Adipocyte (in vitro differentiated cells): Measurements from ENCODE around the gene CTCFL.

Experiments used
- DNase-seq: peaks from one replicate; pipeline ENCODE4 v3.0.0-alpha.2; 2015; ENCODE audit warnings: low read depth
- H3K27me3 ChIP-seq: replicated peaks from 2 replicates; pipeline ENCODE4 v1.7.0; 2013; ENCODE audit warnings: mild to moderate bottlenecking, low read length, moderate library complexity; ENCODE audit not compliant: control insufficient read depth, insufficient read depth
- H3K36me3 ChIP-seq: 2 replicates; pipeline ENCODE4 v1.7.0; 2013; ENCODE audit warnings: low read length, mild to moderate bottlenecking, moderate library complexity; ENCODE audit not compliant: control insufficient read depth, insufficient read depth, severe bottlenecking
- H3K4me1 ChIP-seq: 2 replicates; pipeline ENCODE4 v1.7.0; 2013; ENCODE audit warnings: mild to moderate bottlenecking, low read length, moderate library complexity; ENCODE audit not compliant: control insufficient read depth, insufficient read depth
- H3K4me3 ChIP-seq: 2 replicates; pipeline ENCODE4 v1.7.0; 2013; ENCODE audit warnings: mild to moderate bottlenecking, low read length, moderate library complexity
- H3K9ac ChIP-seq: 2 replicates; pipeline ENCODE4 v1.7.0; 2013; ENCODE audit warnings: mild to moderate bottlenecking, low read length, moderate library complexity
- H3K9me3 ChIP-seq: 2 replicates; pipeline ENCODE4 v1.7.0; 2013; ENCODE audit warnings: mild to moderate bottlenecking, low read length, moderate library complexity; ENCODE audit not compliant: control insufficient read depth

CTCFL gene

DNA sequence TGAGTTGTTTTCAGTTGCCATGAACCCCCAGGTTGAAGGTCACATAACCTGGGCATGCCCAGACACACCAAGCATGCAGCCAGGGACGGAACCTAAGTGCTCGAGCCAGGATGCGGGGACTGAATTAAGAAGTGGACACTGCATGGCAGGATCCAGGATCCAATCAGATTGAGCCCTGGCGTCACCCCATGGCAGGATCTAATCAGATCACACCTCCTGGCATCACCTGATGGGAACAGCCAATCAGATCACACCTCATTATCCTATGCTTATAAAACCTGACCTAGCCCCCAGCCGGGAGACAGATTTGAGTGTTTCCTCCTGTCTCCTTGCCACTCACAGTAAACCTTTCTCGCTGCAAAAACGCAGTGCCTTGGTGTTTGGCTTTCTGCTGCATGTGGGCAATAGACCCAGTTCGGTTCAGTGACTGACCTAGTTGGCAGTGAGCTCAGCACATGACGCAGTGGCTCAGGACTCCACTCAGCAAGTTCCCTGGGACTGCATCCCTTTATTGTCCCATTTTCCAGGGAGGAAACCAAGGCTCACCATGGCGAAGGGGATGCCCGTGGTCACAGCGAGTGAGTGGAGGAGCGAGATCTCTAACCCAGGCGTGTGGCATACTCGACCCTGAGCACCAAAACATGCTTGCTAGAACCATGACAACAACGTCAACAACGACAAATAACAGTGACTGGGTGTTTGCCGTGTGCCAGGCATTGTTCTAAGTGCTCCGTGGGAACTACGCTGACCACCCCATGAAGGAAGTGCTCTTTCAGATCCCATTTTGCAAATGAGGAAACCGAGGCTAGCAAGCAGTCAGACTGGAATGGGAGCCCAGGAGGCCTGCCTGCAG lies 67.5 kb downstream of the CTCFL start:
- no peak overlapping the region for H3K9ac ChIP-seq
- H3K27me3 ChIP-seq: peaks cover 29% of the 10 kb centered on the region
- H3K36me3 ChIP-seq: no peaks in the 10 kb centered on the region
- DNase-seq: no peak
- H3K4me1 ChIP-seq: peaks cover 25% of the 10 kb centered on the region
- peaks cover 5% of the 10 kb centered on the region for H3K9me3 ChIP-seq
- no peak overlapping the region for H3K4me3 ChIP-seq

GRCh38 chr20:57456116-57456515 lies 68.8 kb downstream of the CTCFL start:
- no peak for DNase-seq
- no peaks in the 10 kb centered on the region for H3K36me3 ChIP-seq
- H3K4me1 ChIP-seq: peaks cover 36% of the 10 kb centered on the region
- H3K9me3 ChIP-seq: peaks cover 5% of the 10 kb centered on the region
- H3K27me3 ChIP-seq: peaks cover 26% of the 10 kb centered on the region
- no peak overlapping the region for H3K4me3 ChIP-seq
- no peak overlapping the region for H3K9ac ChIP-seq

DNA sequence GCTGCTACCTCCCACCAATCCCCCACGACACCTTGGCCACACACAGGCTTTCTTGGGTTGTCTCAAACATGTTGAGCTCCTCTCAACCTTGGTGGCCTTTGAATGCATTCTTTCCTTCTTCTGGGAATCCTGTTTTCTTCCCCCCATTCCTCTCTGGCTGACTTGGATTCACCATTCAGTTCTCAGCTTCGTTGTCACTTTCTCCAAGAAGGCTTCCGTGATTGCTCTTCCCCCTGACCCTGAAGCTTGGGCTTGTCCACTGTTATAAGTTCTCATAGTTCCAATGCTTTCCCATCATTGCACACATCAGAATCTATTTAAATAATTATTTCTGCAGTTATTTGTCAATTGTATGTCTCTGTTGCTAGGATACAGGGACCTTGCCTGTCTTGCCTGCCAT lies 69.6 kb downstream of the CTCFL start:
- Histone ChIP-seq H3K4me3 (no peak overlapping the region), H3K4me1 (peaks cover 41% of the 10 kb centered on the region), H3K36me3 (no peaks in the 10 kb centered on the region)

GRCh38 chr20:57451795-57452661 lies 72.9 kb downstream of the CTCFL start:
- H3K4me1 ChIP-seq: peaks cover 18% of the 10 kb centered on the region
- peaks cover 45% of the 10 kb centered on the region for H3K27me3 ChIP-seq
- no peaks in the 10 kb centered on the region for H3K36me3 ChIP-seq
- no peak overlapping the region for H3K4me3 ChIP-seq
- no peak for DNase-seq
- H3K9ac ChIP-seq: no peak overlapping the region
- H3K9me3 ChIP-seq: no peaks in the 10 kb centered on the region

More for the DNA sequence above, 69.6 kb downstream of the CTCFL start:
- Histone ChIP-seq H3K9ac (no peak overlapping the region), H3K27me3 (peaks cover 26% of the 10 kb centered on the region), H3K9me3 (peaks cover 5% of the 10 kb centered on the region)
- no peak for DNase-seq

GRCh38 chr20:57451431-57451794 lies 73.5 kb downstream of the CTCFL start:
- Histone ChIP-seq H3K27me3 (peaks cover 44% of the 10 kb centered on the region), H3K9me3 (no peaks in the 10 kb centered on the region), H3K4me1 (peaks cover 18% of the 10 kb centered on the region), H3K36me3 (no peaks in the 10 kb centered on the region), H3K4me3 (no peak overlapping the region), H3K9ac (no peak overlapping the region)
- DNase-seq: no peak

- H3K4me3 ChIP-seq: no peak overlapping the region
- peaks cover 4% of the 10 kb centered on the region for H3K9me3 ChIP-seq
- no peaks in the 10 kb centered on the region for H3K36me3 ChIP-seq
- peaks cover 18% of the 10 kb centered on the region for H3K4me1 ChIP-seq
- H3K9ac ChIP-seq: no peak overlapping the region
- H3K27me3 ChIP-seq: peaks cover 44% of the 10 kb centered on the region
- no peak for DNase-seq
These were observed 74.0 kb downstream of the CTCFL start for GRCh38 chr20:57450931-57451330.

DNA sequence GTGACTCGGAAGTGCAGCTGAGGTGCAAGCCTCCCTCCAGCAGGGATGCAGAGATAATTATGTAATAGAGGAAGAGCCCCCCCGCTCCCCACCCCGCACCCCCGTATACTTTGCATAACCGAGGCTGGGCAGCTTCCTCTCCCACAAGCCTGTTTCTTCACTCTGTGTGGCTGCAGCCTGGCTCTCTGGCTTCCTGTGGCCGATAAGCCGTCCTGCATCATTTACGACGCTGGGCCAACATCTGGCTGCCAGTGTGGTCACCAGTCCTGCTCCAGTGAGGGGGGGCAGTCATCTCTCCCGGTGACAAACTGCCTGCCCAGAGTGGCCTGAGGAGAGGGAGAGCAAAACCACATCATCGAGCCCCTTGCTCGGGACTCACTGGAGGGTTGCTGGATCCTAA lies 74.5 kb downstream of the CTCFL start:
- Histone ChIP-seq H3K9ac (no peak overlapping the region), H3K9me3 (peaks cover 9% of the 10 kb centered on the region), H3K4me1 (peaks cover 20% of the 10 kb centered on the region), H3K27me3 (peaks cover 44% of the 10 kb centered on the region), H3K4me3 (no peak overlapping the region), H3K36me3 (no peaks in the 10 kb centered on the region)
- DNase-seq: peak; percentile 12

DNA sequence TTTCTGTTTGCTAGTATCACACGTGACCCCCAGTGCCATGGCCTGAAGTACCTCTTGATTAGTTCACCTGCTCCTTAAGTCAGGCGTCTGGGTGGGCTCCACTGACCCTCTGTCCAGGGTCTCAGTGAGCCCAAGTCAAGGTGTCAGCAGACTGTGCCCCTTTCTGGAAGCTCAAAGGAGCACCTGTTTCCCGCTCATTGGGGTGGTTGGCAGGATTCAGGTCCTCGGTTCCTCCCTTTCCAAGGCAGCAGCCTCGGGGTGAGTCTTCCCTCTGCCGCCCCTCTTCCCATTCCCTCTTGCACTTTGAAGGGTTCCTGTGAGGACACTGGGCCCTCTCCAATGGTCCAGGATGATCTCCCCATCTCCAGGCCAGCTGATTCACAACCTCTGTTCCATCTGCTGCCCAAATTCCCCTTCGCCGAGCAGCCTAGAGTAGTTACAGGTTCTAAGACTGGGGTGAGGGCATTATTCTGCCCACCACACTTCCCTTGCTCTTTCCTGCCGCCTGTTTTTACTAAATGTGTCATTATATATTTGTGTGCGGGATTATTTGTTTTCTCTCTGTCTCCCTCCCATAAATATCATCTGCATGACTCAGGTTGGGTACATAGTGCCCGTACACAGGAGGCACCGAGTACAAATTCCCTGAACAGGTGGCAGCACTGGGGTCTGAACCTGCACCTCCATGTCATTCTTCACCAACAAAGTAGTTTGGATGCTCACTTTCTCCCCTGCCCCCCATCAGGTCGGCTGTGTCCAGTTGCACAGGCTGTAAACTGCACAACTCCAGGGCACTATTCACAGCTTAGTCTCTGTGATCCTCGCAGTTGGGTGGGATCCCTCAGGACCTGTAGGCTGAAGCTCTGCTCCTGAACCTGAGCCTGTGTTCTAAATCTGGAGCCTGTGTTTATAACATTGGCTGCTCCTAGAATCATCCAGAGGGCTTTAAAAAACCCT lies 75.3 kb downstream of the CTCFL start:
- H3K27me3 ChIP-seq: peaks cover 42% of the 10 kb centered on the region
- no peak for DNase-seq
- no peaks in the 10 kb centered on the region for H3K36me3 ChIP-seq
- H3K9ac ChIP-seq: no peak overlapping the region
- no peak overlapping the region for H3K4me3 ChIP-seq
- peaks cover 9% of the 10 kb centered on the region for H3K9me3 ChIP-seq
- peaks cover 23% of the 10 kb centered on the region for H3K4me1 ChIP-seq

- no peak for DNase-seq
These were observed 76.1 kb downstream of the CTCFL start for GRCh38 chr20:57448764-57449354.

More at GRCh38 chr20:57448764-57449354, 76.1 kb downstream of the CTCFL start:
- Histone ChIP-seq H3K27me3 (peaks cover 35% of the 10 kb centered on the region), H3K9me3 (peaks cover 9% of the 10 kb centered on the region), H3K4me3 (no peak overlapping the region), H3K9ac (no peak overlapping the region), H3K36me3 (no peaks in the 10 kb centered on the region), H3K4me1 (peaks cover 23% of the 10 kb centered on the region)
